Erythroblast (primary cell): ENCODE results near the gene PRKAR2B.

Source experiments
- GATA1 ChIP-seq: IDR thresholded peaks from 2 replicates; pipeline ENCODE4 v1.6.1; 2011; ENCODE audit warnings: low read depth, mild to moderate bottlenecking, control low read depth, low read length, moderate library complexity
- POLR2A ChIP-seq: IDR thresholded peaks from 2 replicates; pipeline ENCODE4 v1.6.1; 2011; ENCODE audit warnings: mild to moderate bottlenecking, low read length

DNA sequence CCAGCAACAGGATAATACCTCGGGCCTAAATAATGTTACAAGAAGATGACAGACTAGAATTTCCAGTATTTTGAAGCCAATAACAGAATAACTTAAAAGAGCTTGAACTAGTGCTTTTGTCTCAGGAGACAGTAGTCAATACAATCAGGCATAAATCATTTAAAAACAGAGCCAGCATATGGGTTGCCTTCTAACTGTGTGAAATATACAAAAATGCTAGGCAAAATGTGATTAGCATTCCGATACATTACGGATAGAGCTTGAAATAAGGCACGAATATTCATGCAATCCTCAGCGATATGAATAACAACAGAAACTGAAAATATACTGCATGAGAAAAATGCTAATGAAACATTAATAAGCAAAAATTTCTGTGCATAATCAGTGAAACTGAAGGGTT is 18.3 kb upstream of the PRKAR2B start:
- TF ChIP-seq POLR2A (no peak), GATA1 (no peak)
